Colon (tissue), 2 donors: ENCODE data around the gene DNMT3L.
"Not testable (repeated sequence)": the region's sequence is repeated elsewhere in the genome, so short reads cannot be mapped to it uniquely, and the experiment has no call there.

Source experiments
- FAIRE-seq: peaks from 2 replicates; lab custom pipeline; 2012; peaks lifted over from hg19 to GRCh38; lab: Jason Lieb, UNC
- donor health status: control.
- donor health status: control.

Gene DNMT3L

DNA sequence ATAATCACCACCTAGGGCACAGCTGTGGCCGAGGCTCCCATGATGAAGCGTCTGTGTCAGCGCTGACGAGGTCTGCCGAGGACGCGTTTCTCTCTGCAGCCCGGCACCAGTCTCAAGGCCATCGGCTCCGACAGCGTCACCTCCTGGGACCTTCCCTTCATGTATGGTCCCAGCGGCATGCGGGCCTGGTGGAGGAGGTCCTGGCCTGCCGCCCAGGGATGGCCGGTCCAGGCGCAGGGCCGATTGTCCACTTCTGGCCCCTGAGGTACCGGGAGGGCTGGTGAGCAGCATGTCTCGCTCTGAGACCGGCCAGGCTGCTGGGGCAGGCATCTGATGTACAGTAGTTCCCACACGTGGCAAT, 64.6 kb downstream of the DNMT3L start:
- not testable (repeated sequence) for FAIRE-seq
